HepG2 (cell line): ENCODE results near the gene ZNF780B. TPM values are rescaled to one million over a fixed set of nuclear protein-coding genes. Genes with fewer than 3 reads are reported as not detected.

Source experiments
- ARNT2 ChIP-seq: sonication (generic); formaldehyde crosslinking; IDR thresholded peaks from 2 replicates; pipeline ENCODE4 v1.8.0; 2022; ENCODE audit warnings: mild to moderate bottlenecking, low read depth, missing genetic modification reagents, moderate library complexity
- FLYWCH1 ChIP-seq: sonication (generic); formaldehyde crosslinking; IDR thresholded peaks from 2 replicates; pipeline ENCODE4 v1.8.1; 2023; ENCODE audit warnings: mild to moderate bottlenecking, missing genetic modification reagents
- JUND ChIP-seq: sonication (generic); formaldehyde crosslinking; IDR thresholded peaks from 2 replicates; pipeline ENCODE4 v1.8.0; 2022; ENCODE audit warnings: mild to moderate bottlenecking, missing genetic modification reagents
- MAFK ChIP-seq, 2 experiments: IDR thresholded peaks in 1 of 2; conservative IDR thresholded peaks in 1 of 2; 2 replicates each; pipeline ENCODE4 v1.6.1; 2011; ENCODE audit warnings: improper control_type of control experiment in 2 of 2, low read length in 2 of 2
- MED1 ChIP-seq: sonication (generic); formaldehyde crosslinking; IDR thresholded peaks from 2 replicates; pipeline ENCODE4 v1.4.0; 2020; ENCODE audit warnings: missing genetic modification reagents
- NR3C1 ChIP-seq: sonication (generic); formaldehyde crosslinking; IDR thresholded peaks from 2 replicates; pipeline ENCODE4 v1.4.0; 2020; ENCODE audit warnings: missing genetic modification reagents
- PCBP1 ChIP-seq: fragments of 200-400 bp; formaldehyde crosslinking; IDR thresholded peaks from 2 replicates; pipeline ENCODE4 v1.6.1; 2017; ENCODE audit warnings: mild to moderate bottlenecking, low read depth, low read length, borderline replicate concordance
- PITX1 ChIP-seq: sonication (generic); formaldehyde crosslinking; IDR thresholded peaks from 2 replicates; pipeline ENCODE4 v1.5.1; 2020; ENCODE audit warnings: mild to moderate bottlenecking, missing genetic modification reagents
- TOE1 ChIP-seq: sonication (generic); formaldehyde crosslinking; IDR thresholded peaks from 2 replicates; pipeline ENCODE4 v1.4.0; 2020; ENCODE audit warnings: mild to moderate bottlenecking, missing genetic modification reagents
- WIZ ChIP-seq: sonication (generic); formaldehyde crosslinking; IDR thresholded peaks from 2 replicates; pipeline ENCODE4 v1.5.1; 2020; ENCODE audit warnings: mild to moderate bottlenecking, missing genetic modification reagents
- ZBTB38 ChIP-seq: sonication (generic); formaldehyde crosslinking; IDR thresholded peaks from 2 replicates; pipeline ENCODE4 v1.5.1; 2020; ENCODE audit warnings: mild to moderate bottlenecking, missing genetic modification reagents
- ZNF546 ChIP-seq: sonication (generic); formaldehyde crosslinking; conservative IDR thresholded peaks from 2 replicates; pipeline ENCODE4 v1.8.1; 2023; ENCODE audit warnings: mild to moderate bottlenecking, missing genetic modification reagents
- ZNF577 ChIP-seq: sonication (generic); formaldehyde crosslinking; IDR thresholded peaks from 2 replicates; pipeline ENCODE4 v1.4.0; 2020; ENCODE audit warnings: mild to moderate bottlenecking, low read depth, missing genetic modification reagents, borderline replicate concordance
- ZNF773 ChIP-seq: sonication (generic); formaldehyde crosslinking; IDR thresholded peaks from 2 replicates; pipeline ENCODE4 v1.4.0; 2020; ENCODE audit warnings: missing genetic modification reagents, borderline replicate concordance
- polyA plus RNA-seq, 8 experiments: library from polyadenylated mRNA; depleted of rRNA in 3 of 8; stranded (reverse) in 7 of 8; unstranded in 1 of 8; fragments of >200 nt; fragmentation: Illumina TruSeq in 4 of 8; extraction: Trizol in 4 of 8; gene quantifications; 2 replicates each; pipeline versions ENCODE4 v1.2.1 to v1.2.3, GENCODE V29; 2011 to 2016; ENCODE audit warnings: low read depth in 4 of 8, missing spikeins in 1 of 8, mixed read lengths in 1 of 8; ENCODE audit not compliant: insufficient read depth in 1 of 8
- total RNA-seq, 5 experiments: library from RNA; depleted of rRNA; stranded (reverse); fragments of >200 nt; fragmentation: Illumina TruSeq; extraction: Trizol; gene quantifications; 2 replicates each; pipeline ENCODE4 v1.2.3, GENCODE V29; 2016; ENCODE audit warnings: low read depth in 1 of 5
- TF ChIP-seq, protein P1 (sequence below): sonication (generic); IDR thresholded peaks from 2 replicates; pipeline ENCODE4 v1.6.1; 2016; ENCODE audit warnings: low read depth, borderline replicate concordance
- TF ChIP-seq, protein P2 (sequence below): IDR thresholded peaks from 2 replicates; pipeline ENCODE4 v1.6.1; 2016; ENCODE audit warnings: low read depth, borderline replicate concordance
- TF ChIP-seq, protein P3 (sequence below): sonication (generic); formaldehyde crosslinking; IDR thresholded peaks from 2 replicates; pipeline ENCODE4 v1.5.0; 2020; ENCODE audit warnings: mild to moderate bottlenecking, low read depth, missing genetic modification reagents, borderline replicate concordance
- TF ChIP-seq, protein P4 (sequence below): sonication (generic); formaldehyde crosslinking; conservative IDR thresholded peaks from 2 replicates; pipeline ENCODE4 v1.8.0; 2022; ENCODE audit warnings: low read depth, missing genetic modification reagents
- TF ChIP-seq, protein P5 (sequence below): sonication (generic); formaldehyde crosslinking; IDR thresholded peaks from 2 replicates; pipeline ENCODE4 v1.9.0; 2021; ENCODE audit warnings: mild to moderate bottlenecking, missing genetic modification reagents

ZNF780B gene
- total and polyA plus RNA-seq, 2 of the 13 experiments (the other 11 are each of a cell fraction or from before 2014, with no cell fraction given), result 6.6 to 21.9 TPM

DNA sequence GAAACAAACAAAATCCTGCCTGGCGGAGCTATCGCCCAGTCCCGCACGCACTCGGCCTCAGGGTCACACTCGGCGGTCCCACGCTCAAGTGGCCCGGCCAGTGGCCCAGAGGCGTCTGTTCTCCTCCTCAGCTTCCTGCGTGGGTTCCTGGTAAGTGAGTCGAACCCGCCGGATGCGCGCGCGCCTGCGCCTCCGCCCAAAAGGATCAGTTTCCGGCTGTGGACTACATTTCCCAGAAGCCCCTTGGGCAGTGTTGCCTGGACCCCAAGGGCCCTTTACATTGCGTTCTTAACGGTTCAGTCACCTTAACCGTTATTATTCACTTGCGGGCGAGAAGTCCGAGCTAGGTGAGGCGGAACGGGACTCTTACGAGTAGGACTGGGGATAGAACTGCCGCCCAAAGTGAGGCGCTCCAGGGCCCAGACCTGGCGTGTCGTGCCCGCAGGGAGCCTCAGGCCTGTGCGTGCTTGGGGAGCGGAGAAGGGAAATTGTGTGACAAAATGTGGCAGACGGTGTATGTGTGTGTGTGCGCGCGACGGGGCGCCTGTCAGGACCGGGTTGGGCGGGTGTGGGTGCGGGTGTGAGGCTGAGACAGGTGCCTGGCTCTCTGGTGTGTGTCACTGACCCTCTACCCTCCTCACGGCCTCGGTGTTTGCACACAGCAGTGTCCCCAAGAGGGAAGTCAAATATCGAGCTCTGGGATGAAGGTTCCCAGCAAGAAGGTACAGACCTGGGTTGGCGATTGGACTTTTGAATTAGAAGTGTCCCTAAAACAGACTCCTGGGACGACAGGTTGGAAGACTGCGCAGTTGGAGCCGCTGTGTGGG, 59.0 kb downstream of the ZNF780B start, which contains the start of gene ZNF546 (continued):
- TF ChIP-seq, protein P1, sequence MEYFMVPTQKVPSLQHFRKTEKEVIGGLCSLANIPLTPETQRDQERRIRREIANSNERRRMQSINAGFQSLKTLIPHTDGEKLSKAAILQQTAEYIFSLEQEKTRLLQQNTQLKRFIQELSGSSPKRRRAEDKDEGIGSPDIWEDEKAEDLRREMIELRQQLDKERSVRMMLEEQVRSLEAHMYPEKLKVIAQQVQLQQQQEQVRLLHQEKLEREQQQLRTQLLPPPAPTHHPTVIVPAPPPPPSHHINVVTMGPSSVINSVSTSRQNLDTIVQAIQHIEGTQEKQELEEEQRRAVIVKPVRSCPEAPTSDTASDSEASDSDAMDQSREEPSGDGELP, result no peak
- TF ChIP-seq, protein P2, sequence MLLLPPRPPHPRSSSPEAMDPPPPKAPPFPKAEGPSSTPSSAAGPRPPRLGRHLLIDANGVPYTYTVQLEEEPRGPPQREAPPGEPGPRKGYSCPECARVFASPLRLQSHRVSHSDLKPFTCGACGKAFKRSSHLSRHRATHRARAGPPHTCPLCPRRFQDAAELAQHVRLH (CRISPR knock-in tag), result no peak; the same call in 1 of the 2 replicates
- TF ChIP-seq, protein P3, sequence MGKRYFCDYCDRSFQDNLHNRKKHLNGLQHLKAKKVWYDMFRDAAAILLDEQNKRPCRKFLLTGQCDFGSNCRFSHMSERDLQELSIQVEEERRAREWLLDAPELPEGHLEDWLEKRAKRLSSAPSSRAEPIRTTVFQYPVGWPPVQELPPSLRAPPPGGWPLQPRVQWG (CRISPR knock-in tag), result no peak
- no peak; the same call in 1 of the 2 replicates for TF ChIP-seq ZNF546 (CRISPR knock-in tag)
- TF ChIP-seq ZNF577 (CRISPR knock-in tag), result 0 out of 2 replicates have a peak, but pooled peaks have one; percentile 41
- no peak for TF ChIP-seq TOE1
- TF ChIP-seq ARNT2 (CRISPR knock-in tag), result 0 out of 2 replicates have a peak, but pooled peaks have one; percentile 17
- TF ChIP-seq JUND (CRISPR knock-in tag), result no peak
- no peak; the same call in 1 of the 2 replicates for TF ChIP-seq ZBTB38
- no peak; the same call in 1 of the 2 replicates for TF ChIP-seq FLYWCH1
- TF ChIP-seq, protein P4, sequence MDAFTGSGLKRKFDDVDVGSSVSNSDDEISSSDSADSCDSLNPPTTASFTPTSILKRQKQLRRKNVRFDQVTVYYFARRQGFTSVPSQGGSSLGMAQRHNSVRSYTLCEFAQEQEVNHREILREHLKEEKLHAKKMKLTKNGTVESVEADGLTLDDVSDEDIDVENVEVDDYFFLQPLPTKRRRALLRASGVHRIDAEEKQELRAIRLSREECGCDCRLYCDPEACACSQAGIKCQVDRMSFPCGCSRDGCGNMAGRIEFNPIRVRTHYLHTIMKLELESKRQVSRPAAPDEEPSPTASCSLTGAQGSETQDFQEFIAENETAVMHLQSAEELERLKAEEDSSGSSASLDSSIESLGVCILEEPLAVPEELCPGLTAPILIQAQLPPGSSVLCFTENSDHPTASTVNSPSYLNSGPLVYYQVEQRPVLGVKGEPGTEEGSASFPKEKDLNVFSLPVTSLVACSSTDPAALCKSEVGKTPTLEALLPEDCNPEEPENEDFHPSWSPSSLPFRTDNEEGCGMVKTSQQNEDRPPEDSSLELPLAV, result no peak
- TF ChIP-seq MAFK (conservative IDR thresholded peaks at IDR 0.05 in 1 of 2, IDR thresholded peaks at IDR 0.05 in 1 of 2; ENCODE audit: low read length in 2 of 2), result no peak
- TF ChIP-seq, protein P5, sequence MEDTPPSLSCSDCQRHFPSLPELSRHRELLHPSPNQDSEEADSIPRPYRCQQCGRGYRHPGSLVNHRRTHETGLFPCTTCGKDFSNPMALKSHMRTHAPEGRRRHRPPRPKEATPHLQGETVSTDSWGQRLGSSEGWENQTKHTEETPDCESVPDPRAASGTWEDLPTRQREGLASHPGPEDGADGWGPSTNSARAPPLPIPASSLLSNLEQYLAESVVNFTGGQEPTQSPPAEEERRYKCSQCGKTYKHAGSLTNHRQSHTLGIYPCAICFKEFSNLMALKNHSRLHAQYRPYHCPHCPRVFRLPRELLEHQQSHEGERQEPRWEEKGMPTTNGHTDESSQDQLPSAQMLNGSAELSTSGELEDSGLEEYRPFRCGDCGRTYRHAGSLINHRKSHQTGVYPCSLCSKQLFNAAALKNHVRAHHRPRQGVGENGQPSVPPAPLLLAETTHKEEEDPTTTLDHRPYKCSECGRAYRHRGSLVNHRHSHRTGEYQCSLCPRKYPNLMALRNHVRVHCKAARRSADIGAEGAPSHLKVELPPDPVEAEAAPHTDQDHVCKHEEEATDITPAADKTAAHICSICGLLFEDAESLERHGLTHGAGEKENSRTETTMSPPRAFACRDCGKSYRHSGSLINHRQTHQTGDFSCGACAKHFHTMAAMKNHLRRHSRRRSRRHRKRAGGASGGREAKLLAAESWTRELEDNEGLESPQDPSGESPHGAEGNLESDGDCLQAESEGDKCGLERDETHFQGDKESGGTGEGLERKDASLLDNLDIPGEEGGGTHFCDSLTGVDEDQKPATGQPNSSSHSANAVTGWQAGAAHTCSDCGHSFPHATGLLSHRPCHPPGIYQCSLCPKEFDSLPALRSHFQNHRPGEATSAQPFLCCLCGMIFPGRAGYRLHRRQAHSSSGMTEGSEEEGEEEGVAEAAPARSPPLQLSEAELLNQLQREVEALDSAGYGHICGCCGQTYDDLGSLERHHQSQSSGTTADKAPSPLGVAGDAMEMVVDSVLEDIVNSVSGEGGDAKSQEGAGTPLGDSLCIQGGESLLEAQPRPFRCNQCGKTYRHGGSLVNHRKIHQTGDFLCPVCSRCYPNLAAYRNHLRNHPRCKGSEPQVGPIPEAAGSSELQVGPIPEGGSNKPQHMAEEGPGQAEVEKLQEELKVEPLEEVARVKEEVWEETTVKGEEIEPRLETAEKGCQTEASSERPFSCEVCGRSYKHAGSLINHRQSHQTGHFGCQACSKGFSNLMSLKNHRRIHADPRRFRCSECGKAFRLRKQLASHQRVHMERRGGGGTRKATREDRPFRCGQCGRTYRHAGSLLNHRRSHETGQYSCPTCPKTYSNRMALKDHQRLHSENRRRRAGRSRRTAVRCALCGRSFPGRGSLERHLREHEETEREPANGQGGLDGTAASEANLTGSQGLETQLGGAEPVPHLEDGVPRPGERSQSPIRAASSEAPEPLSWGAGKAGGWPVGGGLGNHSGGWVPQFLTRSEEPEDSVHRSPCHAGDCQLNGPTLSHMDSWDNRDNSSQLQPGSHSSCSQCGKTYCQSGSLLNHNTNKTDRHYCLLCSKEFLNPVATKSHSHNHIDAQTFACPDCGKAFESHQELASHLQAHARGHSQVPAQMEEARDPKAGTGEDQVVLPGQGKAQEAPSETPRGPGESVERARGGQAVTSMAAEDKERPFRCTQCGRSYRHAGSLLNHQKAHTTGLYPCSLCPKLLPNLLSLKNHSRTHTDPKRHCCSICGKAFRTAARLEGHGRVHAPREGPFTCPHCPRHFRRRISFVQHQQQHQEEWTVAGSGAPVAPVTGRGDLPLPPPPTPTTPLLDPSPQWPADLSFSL, result no peak; the same call in 1 of the 2 replicates
- TF ChIP-seq WIZ (CRISPR knock-in tag), result no peak
- peak; percentile 72; the same call in 1 of the 2 replicates for TF ChIP-seq ZNF773 (CRISPR knock-in tag)
- peak; percentile 56; the same call in 1 of the 2 replicates for TF ChIP-seq MED1
- peak; percentile 63; the same call in 1 of the 2 replicates for TF ChIP-seq PITX1
- TF ChIP-seq PCBP1, result no peak
- TF ChIP-seq NR3C1 (CRISPR knock-in tag), result no peak
